Measurements from ENCODE around the gene KLK2. TPM values are rescaled to one million over a fixed set of nuclear protein-coding genes. Genes with fewer than 3 reads are reported as not detected.

KLK2 gene
- total RNA-seq, 1 donor from 2014 or later: 1.8 TPM

- H3K36me3 Mint-ChIP-seq (ENCODE audit: low read depth): no peaks in the 10 kb centered on the region
- H3K4me3 Mint-ChIP-seq: no peak overlapping the region
- H3K27ac Mint-ChIP-seq: no peak overlapping the region
- no peak for TF ChIP-seq CTCF (IDR thresholded peaks at IDR 0.05)
- peaks cover 4% of the 10 kb centered on the region for H3K27me3 Mint-ChIP-seq
- POLR2A ChIA-PET: no interaction called here
- no peak for DNase-seq
- H3K4me1 Mint-ChIP-seq: peaks cover 7% of the 10 kb centered on the region
- H3K9me3 Mint-ChIP-seq: no peaks in the 10 kb centered on the region
- ATAC-seq (ENCODE audit: low read depth): no peak
- intact Hi-C loops (cut with micrococcal nuclease): no loop called here
- CTCF ChIA-PET: no interaction called here
These were observed 7.0 kb downstream of the KLK2 start for GRCh38 chr19:50880241-50880640.

GRCh38 chr19:50882188-50882587 is 8.9 kb downstream of the KLK2 start:
- peaks cover 6% of the 10 kb centered on the region for H3K27me3 Mint-ChIP-seq
- H3K4me1 Mint-ChIP-seq: peaks cover 7% of the 10 kb centered on the region
- H3K9me3 Mint-ChIP-seq: no peaks in the 10 kb centered on the region
- intact Hi-C loops (cut with micrococcal nuclease): loop anchor here (1.0 kb wide), 1 partner anchor 40 kb away; no protein-coding TSS in a partner anchor
- H3K4me3 Mint-ChIP-seq: no peak overlapping the region
- ATAC-seq (ENCODE audit: low read depth) (no peak), DNase-seq (no peak)
- POLR2A ChIA-PET: no interaction called here
- no peak overlapping the region for H3K27ac Mint-ChIP-seq
- CTCF ChIA-PET: interaction anchor here (1.3 kb wide), 1 partner anchor 40 kb away, joined by 9 read pairs; no protein-coding TSS in a partner anchor
- H3K36me3 Mint-ChIP-seq (ENCODE audit: low read depth): no peaks in the 10 kb centered on the region
- TF ChIP-seq CTCF (IDR thresholded peaks at IDR 0.05): no peak

DNA sequence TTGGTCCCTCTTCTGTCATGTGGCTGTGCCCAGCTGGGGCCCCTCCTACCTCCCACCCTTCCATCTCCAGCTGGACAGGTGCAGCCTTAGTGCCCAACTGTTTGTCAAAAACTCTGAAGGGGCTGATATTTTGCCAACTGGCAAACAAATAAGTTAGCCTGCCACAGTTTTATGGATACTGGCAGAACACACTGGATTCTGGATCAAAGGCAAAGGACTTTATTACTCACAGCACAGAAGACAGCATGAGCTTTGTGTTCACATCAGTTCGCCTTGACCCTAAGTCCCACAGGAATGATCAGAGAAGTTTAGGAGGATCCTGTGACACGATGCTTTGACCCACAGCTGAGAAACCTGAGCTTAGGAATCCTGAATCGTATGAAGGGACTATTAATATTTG is 16.4 kb downstream of the KLK2 start:
- Mint-ChIP-seq H3K36me3 (ENCODE audit: low read depth) (no peaks in the 10 kb centered on the region), H3K27me3 (peaks cover 4% of the 10 kb centered on the region), H3K9me3 (no peaks in the 10 kb centered on the region), H3K4me1 (peaks cover 37% of the 10 kb centered on the region), H3K27ac (no peak overlapping the region), H3K4me3 (no peak overlapping the region)
- ATAC-seq (ENCODE audit: low read depth) (no peak), DNase-seq (no peak)
- TF ChIP-seq CTCF (IDR thresholded peaks at IDR 0.05): no peak
- intact Hi-C loops (cut with micrococcal nuclease): no loop called here
- CTCF ChIA-PET: interaction anchor here (1.0 kb wide), 1 partner anchor 32 kb away, joined by 3 read pairs; no protein-coding TSS in a partner anchor
- POLR2A ChIA-PET: interaction anchor here (1.5 kb wide), 1 partner anchor 9 kb away, joined by 5 read pairs; no protein-coding TSS in a partner anchor

- no peak for TF ChIP-seq CTCF (IDR thresholded peaks at IDR 0.05)
- CTCF ChIA-PET: no interaction called here
- H3K9me3 Mint-ChIP-seq: peaks cover 4% of the 10 kb centered on the region
- intact Hi-C loops (cut with micrococcal nuclease): loop anchor here (1.0 kb wide), 1 partner anchor 73 kb away; no protein-coding TSS in a partner anchor
- H3K4me3 Mint-ChIP-seq: peak overlapping the region; percentile 5
- no peaks in the 10 kb centered on the region for H3K36me3 Mint-ChIP-seq (ENCODE audit: low read depth)
- no peak for DNase-seq
- H3K27ac Mint-ChIP-seq: peak overlapping the region; percentile 62
- POLR2A ChIA-PET: interaction anchor here (1.5 kb wide), 1 partner anchor 8 kb away, joined by 5 read pairs; no protein-coding TSS in a partner anchor
- H3K27me3 Mint-ChIP-seq: peaks cover 4% of the 10 kb centered on the region
- peaks cover 43% of the 10 kb centered on the region for H3K4me1 Mint-ChIP-seq
- ATAC-seq (ENCODE audit: low read depth): peak; percentile 72
These were observed 17.4 kb downstream of the KLK2 start for GRCh38 chr19:50890422-50891252.

- Mint-ChIP-seq H3K4me3 (no peak overlapping the region), H3K4me1 (peaks cover 47% of the 10 kb centered on the region), H3K9me3 (peaks cover 4% of the 10 kb centered on the region), H3K36me3 (ENCODE audit: low read depth) (no peaks in the 10 kb centered on the region), H3K27me3 (peaks cover 2% of the 10 kb centered on the region), H3K27ac (peak overlapping the region; percentile 62)
- TF ChIP-seq CTCF (IDR thresholded peaks at IDR 0.05): no peak
- ChIA-PET POLR2A (no interaction called here), CTCF (interaction anchor here (1.6 kb wide), 1 partner anchor 31 kb away, joined by 6 read pairs; no protein-coding TSS in a partner anchor)
- ATAC-seq (ENCODE audit: low read depth): no peak
- intact Hi-C loops (cut with micrococcal nuclease): loop anchor here (1.0 kb wide), 1 partner anchor 74 kb away; no protein-coding TSS in a partner anchor
- DNase-seq: no peak
These were observed 18.0 kb downstream of the KLK2 start for GRCh38 chr19:50891253-50891625.
